Adipose tissue (tissue), 3 donors: ENCODE results near the gene HEATR9. TPM values are rescaled to one million over a fixed set of nuclear protein-coding genes. Genes with fewer than 3 reads are reported as not detected.
"Not testable (repeated sequence)": the region's sequence is repeated elsewhere in the genome, so short reads cannot be mapped to it uniquely, and the experiment has no call there.

Source experiments
- H3K27ac ChIP-seq: one replicate; pipeline ENCODE4 v1.5.1; 2013; ENCODE audit warnings: low read depth, low read length
- WGBS, 3 donors: extraction: QIAGEN DNeasy Blood & Tissue Kit; methylation state at CpG; one replicate each; pipeline ENCODE4 v1.1.7; 2013; 5-methylcytosine and 5-hydroxymethylcytosine counted together
- polyA plus RNA-seq, 3 donors: library from polyadenylated mRNA; stranded (reverse); fragments of 200-250 nt; gene quantifications; one replicate each; pipeline ENCODE4 v1.2.3, GENCODE V29; 2013
- donor health status: healthy with polysubstance abuse.
- donor health status: Bipolar disorder and iron deficiency.
- donor health status: healthy.

The HEATR9 gene
- polyA plus RNA-seq, 3 donors: 0.04 TPM; not detected in 2

- 96 to 97% (median 96%) methylated on average over 7 of the region's 7 CpGs for WGBS, 3 donors
- not testable (repeated sequence) for H3K27ac ChIP-seq
Observed at GRCh38 chr17:35897772-35898171, 29.1 kb upstream of the HEATR9 start.

GRCh38 chr17:35895636-35896587, 27.2 kb upstream of the HEATR9 start:
- WGBS, 3 donors: 54 to 82% (median 60%) methylated on average over 14 of the region's 14 CpGs
- no peak overlapping the region for H3K27ac ChIP-seq

- no peak overlapping the region for H3K27ac ChIP-seq
- WGBS, 3 donors: 87 to 96% (median 94%) methylated on average over 7 of the region's 7 CpGs
Observed at GRCh38 chr17:35894206-35894605, 25.5 kb upstream of the HEATR9 start.

GRCh38 chr17:35893751-35894150, 25.1 kb upstream of the HEATR9 start:
- 92 to 94% (median 93%) methylated on average over 4 of the region's 4 CpGs for WGBS, 3 donors
- H3K27ac ChIP-seq: no peak overlapping the region

- no peak overlapping the region for H3K27ac ChIP-seq
- 31 to 68% (median 32%) methylated on average over 6 of the region's 6 CpGs for WGBS, 3 donors
Observed at GRCh38 chr17:35892091-35893035, 23.7 kb upstream of the HEATR9 start.

- 78 to 82% (median 82%) methylated on average over 4 of the region's 4 CpGs for WGBS, 3 donors
- H3K27ac ChIP-seq: no peak overlapping the region
Observed at GRCh38 chr17:35891269-35891668, 22.6 kb upstream of the HEATR9 start.

- H3K27ac ChIP-seq: no peak overlapping the region
- 47 to 63% (median 62%) methylated on average over 4 of the region's 4 CpGs for WGBS, 3 donors
Observed at GRCh38 chr17:35890774-35891155, 22.1 kb upstream of the HEATR9 start.

GRCh38 chr17:35889818-35890773, 21.4 kb upstream of the HEATR9 start:
- H3K27ac ChIP-seq: no peak overlapping the region
- 78 to 81% (median 81%) methylated on average over 2 of the region's 2 CpGs for WGBS, 3 donors

- H3K27ac ChIP-seq: no peak overlapping the region
- WGBS, 3 donors: 75 to 97% (median 84%) methylated on average over 2 of the region's 2 CpGs
Observed at GRCh38 chr17:35889241-35889640, 20.6 kb upstream of the HEATR9 start.

GRCh38 chr17:35879773-35880654, 11.3 kb upstream of the HEATR9 start, which contains the start of gene CCL5:
CCL5 (minus strand) TSS chr17:35880360.
- WGBS, 3 donors: 55 to 76% (median 60%) methylated on average over 11 of the region's 11 CpGs
- H3K27ac ChIP-seq: no peak within 1 kb of the TSS

- 65 to 78% (median 74%) methylated on average over 4 of the region's 4 CpGs for WGBS, 3 donors
- H3K27ac ChIP-seq: no peak overlapping the region
Observed at GRCh38 chr17:35878361-35878760, 9.7 kb upstream of the HEATR9 start.

GRCh38 chr17:35877345-35878029, 8.8 kb upstream of the HEATR9 start:
- no peak overlapping the region for H3K27ac ChIP-seq

- no peak overlapping the region for H3K27ac ChIP-seq
- WGBS, 3 donors: 81 to 83% (median 83%) methylated on average over 3 of the region's 3 CpGs
Observed at GRCh38 chr17:35876534-35876933, 7.8 kb upstream of the HEATR9 start.

GRCh38 chr17:35875800-35876139, 7.1 kb upstream of the HEATR9 start:
- WGBS, 3 donors: 51 to 85% (median 57%) methylated on average over 3 of the region's 3 CpGs
- H3K27ac ChIP-seq: no peak overlapping the region

GRCh38 chr17:35875072-35875799, 6.5 kb upstream of the HEATR9 start:
- no peak overlapping the region for H3K27ac ChIP-seq
- 47 to 69% (median 48%) methylated on average over 5 of the region's 5 CpGs for WGBS, 3 donors
